Bronchial epithelial cell (primary cell): Measurements from ENCODE around the gene ANGPT4. TPM values are rescaled to one million over a fixed set of nuclear protein-coding genes. Genes with fewer than 3 reads are reported as not detected.

Source experiments
- DNase-seq: peaks from one replicate; pipeline ENCODE4 v3.0.0-alpha.2; 2010; ENCODE audit warnings: low read depth
- FAIRE-seq: peaks from 2 replicates; lab custom pipeline; 2011; peaks lifted over from hg19 to GRCh38; lab: Jason Lieb, UNC
- H3K27me3 ChIP-seq: 2 replicates; pipeline ENCODE4 v1.5.1; 2011; ENCODE audit warnings: low read length; ENCODE audit not compliant: control insufficient read depth, insufficient read depth
- H3K36me3 ChIP-seq: 2 replicates; pipeline ENCODE4 v1.5.1; 2011; ENCODE audit warnings: low read length; ENCODE audit not compliant: control insufficient read depth, insufficient read depth
- H3K4me3 ChIP-seq: 2 replicates; pipeline ENCODE4 v1.5.1; 2011; ENCODE audit warnings: mild to moderate bottlenecking, low read depth, low read length, control low read depth
- CTCF ChIP-seq: IDR thresholded peaks from 2 replicates; pipeline ENCODE4 v1.5.1; 2011; ENCODE audit warnings: mild to moderate bottlenecking, moderate library complexity, low read length, control low read depth, inconsistent platforms; ENCODE audit not compliant: insufficient read depth, severe bottlenecking
- total RNA-seq: library from RNA; depleted of rRNA; stranded (reverse); fragments of >200 nt; gene quantifications from 2 replicates; pipeline ENCODE4 v1.2.1, GENCODE V29; 2014

ANGPT4 gene
- total RNA-seq, 1 donor from 2014 or later: not detected

DNA sequence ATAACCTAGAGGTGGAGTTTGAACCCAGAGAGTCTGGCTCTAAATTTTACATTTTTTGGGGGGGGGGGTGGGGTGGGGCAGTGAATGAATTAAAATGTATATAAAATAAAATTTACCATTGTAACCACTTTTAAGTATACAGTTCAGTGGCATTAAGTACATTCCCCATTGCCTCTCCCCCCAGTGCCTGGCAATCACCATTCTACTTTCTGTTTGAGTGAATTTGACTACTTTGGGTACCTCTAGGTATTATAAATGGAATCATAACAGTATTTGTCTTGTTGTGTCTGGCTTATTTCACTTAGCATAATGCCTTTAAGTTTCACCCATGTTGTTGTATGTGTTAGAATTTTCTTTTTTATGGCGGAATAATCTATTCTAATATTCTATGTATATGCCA, 79.9 kb downstream of the ANGPT4 start:
- no peaks in the 10 kb centered on the region for H3K36me3 ChIP-seq
- no peak for DNase-seq
- no peak overlapping the region for H3K4me3 ChIP-seq
- no peaks in the 10 kb centered on the region for H3K27me3 ChIP-seq
- no peak for FAIRE-seq
- TF ChIP-seq CTCF: no peak

DNA sequence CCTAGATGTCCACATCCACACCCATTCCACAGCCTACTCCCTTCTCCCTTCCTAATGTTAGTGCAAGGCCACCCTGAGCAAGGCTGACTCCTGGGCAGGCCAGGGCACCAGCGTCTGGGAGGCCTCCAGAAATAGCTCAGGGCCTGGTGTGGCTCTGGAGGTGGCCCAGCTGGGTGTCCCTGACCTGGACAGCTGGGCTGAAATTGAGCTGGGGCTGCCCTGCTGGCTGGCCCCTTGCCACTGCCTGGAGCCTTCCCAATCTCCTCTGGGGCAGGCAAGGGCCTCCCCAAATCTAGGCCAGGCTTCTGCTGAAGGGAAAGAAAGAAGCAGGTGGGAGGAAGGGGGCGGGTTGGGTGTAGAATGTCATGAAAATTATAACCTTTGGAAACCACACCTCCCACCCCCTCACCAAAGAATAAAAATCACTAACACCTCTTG, 80.5 kb downstream of the ANGPT4 start:
- Histone ChIP-seq H3K27me3 (no peaks in the 10 kb centered on the region), H3K4me3 (no peak overlapping the region), H3K36me3 (no peaks in the 10 kb centered on the region)
- FAIRE-seq (no peak), DNase-seq (no peak)
- no peak for TF ChIP-seq CTCF

DNA sequence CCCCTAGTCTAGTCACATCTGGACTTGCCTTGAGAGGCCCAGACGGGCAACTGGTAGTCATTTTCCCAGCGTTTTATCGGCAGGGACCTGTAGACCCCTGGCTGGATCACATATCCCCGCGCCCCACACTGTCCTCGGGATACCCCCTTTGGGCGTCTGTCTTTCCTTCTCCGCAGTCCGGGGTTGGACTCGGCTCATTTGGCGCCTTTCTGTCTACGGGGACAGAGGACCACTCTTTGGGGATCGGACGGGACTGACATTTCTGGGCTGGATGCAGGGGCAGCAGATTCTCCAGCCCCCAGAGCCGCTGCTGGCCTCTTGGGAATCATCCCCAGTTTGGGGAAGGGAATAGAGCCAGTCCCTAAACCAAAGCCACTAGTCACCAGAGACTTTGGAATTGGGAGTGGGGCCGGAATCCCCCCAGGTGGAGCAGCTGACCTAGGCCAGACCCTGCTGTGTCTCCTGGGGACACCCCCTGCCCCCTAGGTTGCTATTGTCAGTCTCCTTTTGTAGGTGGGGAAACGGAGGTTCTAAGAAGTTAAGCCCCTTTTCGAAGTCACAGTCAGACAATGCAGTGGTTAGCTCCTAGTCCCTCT, 81.9 kb downstream of the ANGPT4 start:
- Histone ChIP-seq H3K36me3 (no peaks in the 10 kb centered on the region), H3K4me3 (peak overlapping the region; percentile 93), H3K27me3 (no peaks in the 10 kb centered on the region)
- DNase-seq (no peak), FAIRE-seq (no peak)
- TF ChIP-seq CTCF: no peak

GRCh38 chr20:833450-834150, 82.5 kb downstream of the ANGPT4 start, which contains the start of gene FAM110A:
Gene FAM110A, plus strand, starts transcription at chr20:833715. Its CDS starts 11,090 bp downstream, at chr20:844805.
- no peak for FAIRE-seq

DNA sequence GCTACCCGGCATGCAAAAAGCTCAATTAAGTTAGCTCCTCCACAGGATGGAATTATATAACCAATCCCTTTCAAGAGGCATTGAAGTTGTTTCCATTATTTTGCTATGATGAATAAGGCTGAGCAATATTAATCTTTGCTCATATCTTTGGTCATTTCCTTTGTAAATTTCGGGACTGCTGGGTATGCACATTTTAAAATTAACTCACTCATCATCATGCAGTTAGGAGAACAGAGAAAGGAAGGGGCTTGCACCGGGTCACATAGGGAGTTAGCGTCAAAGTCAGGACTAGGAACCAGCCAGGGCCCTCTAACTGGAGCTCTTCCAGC, 83.0 kb downstream of the ANGPT4 start:
- peak; percentile 85 for DNase-seq

More at GRCh38 chr20:833450-834150, 82.5 kb downstream of the ANGPT4 start, which contains the start of gene FAM110A:
- H3K27me3 ChIP-seq: no peaks in the 10 kb centered on the region
- no peak for TF ChIP-seq CTCF
- H3K36me3 ChIP-seq: no peaks in the 10 kb centered on the region
- peak; percentile 84 for DNase-seq
- peak within 1 kb of the TSS; percentile 93 for H3K4me3 ChIP-seq

More for the DNA sequence above, 83.0 kb downstream of the ANGPT4 start:
- TF ChIP-seq CTCF: no peak
- Histone ChIP-seq H3K4me3 (peak overlapping the region; percentile 93), H3K36me3 (no peaks in the 10 kb centered on the region), H3K27me3 (no peaks in the 10 kb centered on the region)
- FAIRE-seq: no peak
